Epidermal melanocyte (primary cell): ENCODE data around the gene MAOA.
A peak's percentile ranks its signal among the peaks of the same experiment; 100 is the strongest.
"Not testable (repeated sequence)": the region's sequence is repeated elsewhere in the genome, so short reads cannot be mapped to it uniquely, and the experiment has no call there.

Experiments used
- DNase-seq: peaks from one replicate; pipeline ENCODE4 v3.0.0; 2011; ENCODE audit warnings: low spot score; ENCODE audit not compliant: insufficient read length

The MAOA gene

DNA sequence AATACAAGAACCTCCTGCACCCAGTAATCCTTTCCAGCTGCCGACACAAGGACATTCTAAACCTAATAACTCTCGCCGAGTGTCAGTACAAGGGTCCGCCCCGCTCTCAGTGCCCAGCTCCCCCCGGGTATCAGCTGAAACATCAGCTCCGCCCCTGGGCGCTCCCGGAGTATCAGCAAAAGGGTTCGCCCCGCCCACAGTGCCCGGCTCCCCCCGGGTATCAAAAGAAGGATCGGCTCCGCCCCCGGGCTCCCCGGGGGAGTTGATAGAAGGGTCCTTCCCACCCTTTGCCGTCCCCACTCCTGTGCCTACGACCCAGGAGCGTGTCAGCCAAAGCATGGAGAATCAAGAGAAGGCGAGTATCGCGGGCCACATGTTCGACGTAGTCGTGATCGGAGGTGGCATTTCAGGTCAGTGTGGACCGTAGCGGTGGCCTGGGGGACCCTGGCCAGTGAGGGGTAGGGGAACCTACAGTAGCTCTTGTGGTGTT, at the start of gene MAOA:
MAOA (plus strand) TSS at position 295 of the 490 bp plus-strand sequence; CDS start at position 338, 43 bp downstream.
- no peak for DNase-seq

DNA sequence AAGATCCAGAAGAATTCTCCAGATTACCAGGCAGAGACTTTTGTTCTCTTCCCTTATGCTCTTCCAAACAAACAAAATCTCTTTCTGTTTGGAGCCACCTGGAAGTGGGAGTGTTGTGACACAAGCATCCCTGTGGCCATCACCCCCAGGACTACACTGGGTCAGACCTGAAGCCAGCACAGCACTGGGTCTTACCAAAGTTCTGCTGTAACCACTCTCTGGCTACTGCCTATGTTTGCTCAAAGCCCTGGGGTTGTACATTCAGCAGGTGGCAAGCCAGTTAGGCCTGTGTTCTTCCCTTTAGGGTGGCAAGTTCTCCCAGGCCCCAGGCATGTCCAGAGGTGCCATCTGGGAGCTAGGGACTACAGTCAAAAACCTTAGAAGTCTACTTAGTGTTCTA, 43.7 kb upstream of the MAOA start:
- no peak for DNase-seq

DNA sequence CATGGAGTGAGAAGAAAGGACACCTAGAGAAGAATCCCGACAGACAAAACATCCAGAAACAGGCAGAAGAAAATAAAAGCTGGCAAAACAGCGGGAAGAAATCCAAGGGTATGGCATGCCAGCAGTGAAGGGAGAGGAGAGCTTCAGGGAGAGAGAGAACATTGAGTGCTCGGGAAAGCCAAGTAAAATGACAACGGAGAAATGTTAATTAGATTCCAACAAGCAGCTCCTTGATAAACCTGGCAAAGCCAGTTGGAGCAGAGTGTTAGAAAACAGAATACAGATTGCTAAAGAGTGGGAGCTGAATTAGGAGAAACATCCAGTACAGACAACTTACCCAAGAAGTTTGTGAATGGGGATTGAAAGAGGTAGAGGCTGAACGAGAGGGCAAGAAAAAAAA, 40.4 kb upstream of the MAOA start:
- no peak for DNase-seq

DNA sequence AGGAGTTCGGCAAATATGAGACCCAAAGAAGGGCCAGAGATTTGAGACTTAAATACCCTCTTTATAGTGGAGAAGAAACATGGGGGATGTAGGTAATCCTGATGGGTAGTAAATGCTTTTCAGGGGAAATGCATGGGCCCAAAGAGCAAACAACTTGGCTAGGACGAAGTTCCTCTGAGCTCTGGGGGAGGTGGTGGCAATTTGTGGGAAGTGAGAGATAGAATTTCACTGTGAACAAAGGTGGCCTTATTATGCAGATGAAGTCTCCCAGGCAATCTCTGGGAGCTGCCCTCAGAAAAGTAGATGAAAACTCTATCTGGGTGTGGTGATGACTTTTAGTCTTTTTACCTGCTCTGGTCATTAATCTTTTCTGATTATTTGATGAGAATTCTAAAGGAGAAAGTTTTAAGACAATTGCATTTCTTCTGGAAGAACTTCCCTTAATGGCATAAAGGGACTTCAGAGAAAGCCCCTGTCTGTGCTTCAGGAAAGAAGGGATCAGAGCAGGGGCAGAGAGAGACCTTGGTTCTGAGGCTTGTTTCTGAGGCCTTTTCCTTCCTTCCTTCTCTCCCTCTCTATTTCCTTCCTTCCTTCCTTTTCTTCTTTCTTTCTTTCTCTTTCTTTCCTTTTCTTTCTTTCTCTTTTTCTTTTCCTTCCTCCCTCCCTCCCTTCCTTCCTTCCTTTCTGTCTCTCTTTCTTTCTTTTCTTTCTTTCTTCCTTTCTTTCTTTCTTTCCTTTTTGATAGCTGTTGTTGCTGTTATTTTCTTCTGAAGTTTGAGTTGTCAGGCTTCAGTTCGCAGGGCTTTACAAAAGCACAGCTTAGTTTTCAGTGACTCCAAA, 37.5 kb upstream of the MAOA start:
- DNase-seq: no peak

DNA sequence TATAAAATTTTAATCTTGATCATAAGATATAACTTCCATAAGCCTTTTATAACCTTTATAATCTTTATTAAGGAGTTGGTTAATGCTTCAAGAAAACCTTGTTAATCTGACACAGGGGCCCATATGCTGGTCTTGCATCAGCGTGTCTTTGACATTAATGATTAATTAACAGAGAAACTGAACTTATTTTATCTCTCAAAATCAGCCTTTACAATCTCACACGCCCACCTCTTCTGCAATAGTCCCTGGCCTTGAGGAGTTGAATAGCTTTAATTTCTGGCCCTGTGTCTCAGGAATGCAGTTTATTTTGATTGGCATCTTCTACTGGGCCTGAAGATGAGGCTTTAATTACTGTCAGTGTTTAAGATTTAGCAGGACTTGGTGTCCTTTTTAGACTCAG, 36.2 kb upstream of the MAOA start:
- DNase-seq: not testable (repeated sequence)

DNA sequence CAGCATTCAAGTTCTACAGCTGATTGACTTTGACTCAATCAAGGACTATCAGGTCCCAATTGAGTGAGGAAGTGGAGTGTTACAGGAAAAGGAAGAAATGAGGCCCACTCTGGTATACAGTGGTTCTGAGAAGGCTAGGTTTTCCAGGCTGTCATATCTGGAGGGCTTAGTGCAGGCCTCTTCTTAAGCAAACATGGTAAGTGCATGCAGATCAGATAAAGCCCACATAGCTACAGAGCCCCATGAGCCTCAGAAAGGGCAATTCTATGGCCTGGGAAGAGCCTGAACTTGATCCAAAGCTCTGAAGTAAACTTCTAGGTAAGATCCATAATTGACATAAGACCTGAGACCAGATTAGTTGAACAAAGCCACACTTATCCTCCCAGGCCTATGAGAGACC, 29.0 kb upstream of the MAOA start:
- DNase-seq: no peak

DNA sequence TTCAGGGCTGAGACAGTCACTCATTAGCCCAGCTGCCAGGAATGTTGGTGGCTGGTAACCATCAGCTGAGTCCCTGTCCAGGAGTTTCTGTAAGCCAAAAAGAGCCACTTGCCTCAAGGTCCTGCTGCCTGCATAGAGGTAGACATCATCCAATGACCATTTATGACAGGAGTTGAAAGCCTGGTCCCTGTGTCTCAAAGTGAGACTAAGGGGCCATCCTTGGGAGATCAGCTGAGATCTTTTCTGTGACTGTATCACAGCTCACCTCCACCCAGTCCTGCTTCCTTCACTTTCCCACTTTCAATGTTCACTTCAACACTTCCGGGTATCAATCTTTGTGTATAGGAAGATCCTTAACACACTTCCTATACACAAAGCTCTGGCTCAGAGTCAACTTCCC, 28.4 kb upstream of the MAOA start:
- DNase-seq: no peak

DNA sequence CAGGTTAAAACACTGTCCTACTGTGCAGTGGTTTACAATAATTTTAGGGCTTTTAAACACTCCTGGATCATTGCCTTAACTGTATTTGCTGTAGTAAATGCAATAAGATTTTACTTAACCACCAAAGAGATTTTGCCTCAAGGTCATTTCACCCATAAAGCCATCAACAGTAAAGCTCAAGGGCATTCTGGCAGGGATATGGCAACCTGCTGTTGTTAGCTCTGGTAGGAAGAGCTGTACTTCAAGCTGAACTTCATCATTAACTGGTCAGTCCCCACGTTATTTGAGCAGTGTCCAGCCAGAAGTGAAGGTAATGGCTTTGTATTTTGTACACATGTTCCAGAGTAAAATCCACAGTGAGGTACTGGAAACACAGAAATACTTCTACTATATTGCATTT, 26.9 kb upstream of the MAOA start:
- no peak for DNase-seq

DNA sequence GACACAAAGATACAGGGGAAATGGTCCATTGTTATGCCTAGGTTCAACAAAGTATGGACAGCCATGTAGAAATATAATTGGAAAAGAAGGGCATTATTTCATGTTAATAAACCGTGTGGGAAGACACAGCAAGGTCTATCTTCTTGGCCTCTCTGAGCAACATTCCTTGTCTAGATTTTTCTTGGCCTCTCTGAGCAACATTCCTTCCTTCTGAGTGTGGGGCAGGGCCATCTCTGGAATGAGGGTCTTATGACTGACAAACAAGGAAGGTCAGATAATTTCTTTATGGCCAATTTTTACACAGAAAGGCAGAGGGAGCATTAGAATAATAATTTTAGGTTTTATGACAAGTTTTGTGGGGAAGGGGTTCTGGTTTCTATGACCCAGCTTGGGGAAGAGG, 24.3 kb upstream of the MAOA start:
- no peak for DNase-seq

DNA sequence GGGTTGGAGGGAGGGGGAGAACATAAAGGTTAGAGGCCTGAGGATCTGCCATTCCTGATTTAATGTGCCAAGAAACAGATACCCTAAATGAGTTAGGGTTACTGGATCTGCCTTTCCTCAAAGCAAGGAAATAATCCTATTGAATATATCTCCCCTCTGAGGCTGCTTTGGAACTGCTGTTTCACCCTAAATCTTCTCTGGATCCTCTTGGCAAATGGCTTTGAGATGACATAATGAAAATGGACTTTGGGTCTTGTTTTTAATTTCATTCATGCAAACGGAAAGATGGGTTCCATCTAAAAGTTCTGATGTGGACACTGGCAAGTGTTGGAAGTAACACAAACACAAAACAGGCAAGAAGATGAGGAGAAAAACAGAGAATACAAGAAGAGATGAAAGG, 23.0 kb upstream of the MAOA start:
- DNase-seq: no peak

DNA sequence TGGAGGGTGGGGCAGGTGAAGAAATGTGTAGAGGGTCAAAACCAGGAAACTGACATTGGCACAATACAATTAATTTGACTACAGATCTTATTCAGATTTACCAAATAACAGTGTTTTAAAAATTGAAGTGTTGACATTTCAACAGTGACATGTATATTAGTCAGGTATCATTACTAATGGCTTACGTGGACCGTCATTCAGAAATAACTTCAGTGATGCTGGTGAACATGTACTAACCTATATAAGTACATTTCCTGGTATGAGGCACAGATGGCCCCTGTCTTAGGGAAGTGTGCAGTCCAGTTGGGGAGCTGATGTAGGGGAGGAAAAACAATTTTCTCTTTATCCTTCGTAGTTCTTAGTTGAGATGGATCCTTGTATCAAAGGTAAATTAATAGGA, 22.3 kb upstream of the MAOA start:
- no peak for DNase-seq

DNA sequence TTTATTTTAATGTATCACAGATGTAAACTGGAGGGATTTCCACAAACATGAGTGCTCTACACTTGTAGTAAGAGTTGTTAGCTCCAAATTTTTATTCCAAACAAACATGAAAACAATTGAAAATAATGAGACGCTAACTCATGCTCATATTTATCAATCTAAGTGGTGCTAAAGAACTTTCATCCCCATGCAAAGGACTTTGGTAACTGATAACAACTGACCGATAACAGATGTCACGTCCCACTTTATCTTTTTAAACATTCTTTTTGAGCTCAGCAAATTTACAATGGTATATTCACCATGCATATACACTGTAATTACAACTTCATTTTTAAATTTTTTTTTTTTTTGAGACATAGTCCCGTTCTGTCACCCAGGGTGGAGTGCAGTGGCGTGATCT, 15.6 kb upstream of the MAOA start:
- no peak for DNase-seq

DNA sequence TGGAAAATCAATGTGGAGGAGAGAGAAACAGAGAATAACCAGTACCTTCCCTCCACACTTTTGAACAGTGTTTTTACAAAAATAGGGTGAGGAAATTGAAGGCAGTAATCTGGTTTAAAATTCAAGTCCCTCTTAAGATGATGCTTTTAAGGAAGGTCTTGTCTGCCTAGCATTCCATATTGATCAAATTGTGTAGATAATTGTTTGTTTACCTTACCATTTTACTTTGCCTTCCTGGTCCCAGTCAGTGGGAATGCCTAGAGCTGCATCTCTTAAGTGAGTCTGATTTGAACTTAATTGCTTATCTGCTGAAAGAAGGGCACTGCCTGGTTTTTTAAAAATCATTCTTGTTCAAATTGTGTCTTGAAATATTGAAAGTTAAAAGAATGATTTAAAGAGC, 14.4 kb upstream of the MAOA start:
- no peak for DNase-seq

DNA sequence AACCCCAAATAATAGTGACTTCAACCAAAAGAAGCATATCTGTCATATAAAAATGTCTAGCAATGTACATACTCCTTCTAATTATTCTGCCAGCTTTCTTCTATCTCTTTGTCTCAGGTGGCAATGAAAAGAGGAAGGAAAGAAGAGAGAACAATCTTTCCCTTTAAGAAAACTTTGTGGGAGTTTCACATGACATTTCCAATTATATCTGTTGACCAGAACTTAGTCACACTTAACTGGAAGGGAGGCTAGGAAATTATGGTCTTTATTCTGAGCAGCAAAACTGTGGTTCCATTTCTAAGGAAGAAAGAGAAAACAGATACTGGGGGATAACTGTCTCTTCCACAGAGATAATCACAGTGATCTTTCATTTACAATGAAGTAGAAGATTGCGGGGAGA, 12.9 kb upstream of the MAOA start:
- no peak for DNase-seq

DNA sequence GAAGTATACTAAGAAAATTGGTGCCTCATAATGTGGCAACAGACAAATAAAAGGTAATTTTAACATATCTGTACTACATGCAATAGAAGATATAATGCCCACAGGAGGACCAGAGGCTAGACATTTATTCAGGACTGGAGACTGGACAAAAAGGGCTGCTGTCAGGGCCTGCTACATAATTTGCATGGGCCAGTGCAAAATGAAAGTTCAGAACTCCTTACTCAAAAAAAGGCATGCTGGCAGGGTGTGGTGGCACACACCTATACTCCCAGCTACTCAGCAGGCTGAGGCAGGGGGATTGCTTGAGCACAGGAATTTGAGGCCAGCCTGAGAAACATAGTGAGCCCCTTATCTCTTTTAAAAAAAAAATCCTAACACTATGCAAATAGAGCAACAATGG, 12.4 kb upstream of the MAOA start:
- DNase-seq: no peak

DNA sequence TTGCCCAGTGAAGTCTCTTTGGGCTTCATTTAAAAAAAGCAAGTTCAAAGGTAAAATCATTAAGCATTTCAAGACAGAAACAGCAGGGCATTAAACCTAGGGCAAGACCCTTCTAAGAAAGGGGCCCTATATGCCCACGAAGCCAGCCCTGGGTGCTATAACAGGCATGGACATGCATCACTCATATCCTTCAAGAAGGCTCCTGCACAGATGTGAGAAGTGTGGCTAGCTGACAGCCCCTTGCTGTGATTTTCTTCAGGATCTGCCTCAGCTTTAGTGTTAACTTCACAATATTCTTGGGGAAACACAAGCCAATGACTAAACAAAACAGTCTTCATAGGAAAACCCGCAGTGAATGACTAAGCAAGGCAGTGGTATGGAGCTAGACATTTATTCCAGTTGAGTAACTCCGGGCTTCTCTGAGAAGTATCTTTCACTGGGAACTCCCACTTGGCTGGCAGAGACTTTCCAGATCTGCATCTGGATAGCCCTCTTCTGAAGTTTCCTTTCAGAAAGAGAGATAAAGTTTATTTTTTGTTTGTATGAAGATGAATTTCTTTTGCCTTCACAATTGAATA, 11.9 kb upstream of the MAOA start:
- no peak for DNase-seq

DNA sequence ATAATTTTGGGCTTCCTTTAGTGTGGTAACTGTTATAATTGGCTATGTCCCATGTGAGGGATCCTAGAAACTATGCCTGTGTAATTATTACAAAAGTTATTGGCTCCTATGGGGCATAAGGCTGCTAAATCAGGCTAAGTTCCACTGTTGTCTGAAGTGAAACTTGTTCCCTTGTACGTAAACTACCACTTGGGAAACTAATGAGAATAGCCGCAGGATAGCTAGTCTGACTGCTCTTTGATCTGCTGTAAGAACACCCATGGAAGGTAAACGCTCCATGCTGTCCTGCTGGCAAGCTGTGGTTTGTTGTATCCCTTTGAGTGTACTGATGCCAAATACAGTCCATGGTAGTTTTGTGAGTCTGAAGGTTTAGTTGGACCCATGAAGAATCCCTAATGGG, 9.3 kb upstream of the MAOA start:
- no peak for DNase-seq

DNA sequence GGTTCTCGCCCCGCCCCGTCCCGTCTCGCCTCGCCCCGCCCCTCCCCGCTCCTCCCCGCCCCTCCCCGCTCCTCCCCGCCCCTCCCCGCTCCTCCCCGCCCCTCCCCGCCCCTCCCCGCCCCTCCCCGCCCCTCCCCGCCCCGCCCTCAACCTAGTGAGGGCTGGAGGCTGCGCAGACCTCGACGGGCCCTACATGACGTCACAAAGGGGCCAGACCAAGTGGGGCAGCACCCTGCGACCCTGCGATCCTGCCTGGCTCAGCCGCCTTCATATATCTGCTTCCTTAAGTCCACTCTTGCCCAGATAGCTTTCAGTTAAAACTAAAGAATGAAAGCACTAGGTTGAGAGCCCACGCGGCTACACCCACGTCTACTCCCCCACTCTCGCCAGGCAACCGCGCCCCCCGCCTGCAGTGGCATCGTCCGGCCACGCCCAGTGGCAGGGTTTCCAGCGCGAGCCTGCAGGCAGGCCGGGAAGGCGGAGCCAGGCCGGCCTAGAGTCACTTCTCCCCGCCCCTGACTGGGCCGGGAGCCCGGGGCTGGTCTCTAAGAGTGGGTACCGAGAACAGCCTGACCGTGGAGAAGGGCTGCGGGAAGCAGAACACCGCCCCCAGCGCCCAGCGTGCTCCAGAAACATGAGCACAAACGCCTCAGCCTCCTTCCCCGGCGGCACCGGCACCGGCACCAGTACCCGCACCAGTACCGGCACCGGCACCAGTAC, 1.5 kb upstream of the MAOA start:
- peak; percentile 57 for DNase-seq

DNA sequence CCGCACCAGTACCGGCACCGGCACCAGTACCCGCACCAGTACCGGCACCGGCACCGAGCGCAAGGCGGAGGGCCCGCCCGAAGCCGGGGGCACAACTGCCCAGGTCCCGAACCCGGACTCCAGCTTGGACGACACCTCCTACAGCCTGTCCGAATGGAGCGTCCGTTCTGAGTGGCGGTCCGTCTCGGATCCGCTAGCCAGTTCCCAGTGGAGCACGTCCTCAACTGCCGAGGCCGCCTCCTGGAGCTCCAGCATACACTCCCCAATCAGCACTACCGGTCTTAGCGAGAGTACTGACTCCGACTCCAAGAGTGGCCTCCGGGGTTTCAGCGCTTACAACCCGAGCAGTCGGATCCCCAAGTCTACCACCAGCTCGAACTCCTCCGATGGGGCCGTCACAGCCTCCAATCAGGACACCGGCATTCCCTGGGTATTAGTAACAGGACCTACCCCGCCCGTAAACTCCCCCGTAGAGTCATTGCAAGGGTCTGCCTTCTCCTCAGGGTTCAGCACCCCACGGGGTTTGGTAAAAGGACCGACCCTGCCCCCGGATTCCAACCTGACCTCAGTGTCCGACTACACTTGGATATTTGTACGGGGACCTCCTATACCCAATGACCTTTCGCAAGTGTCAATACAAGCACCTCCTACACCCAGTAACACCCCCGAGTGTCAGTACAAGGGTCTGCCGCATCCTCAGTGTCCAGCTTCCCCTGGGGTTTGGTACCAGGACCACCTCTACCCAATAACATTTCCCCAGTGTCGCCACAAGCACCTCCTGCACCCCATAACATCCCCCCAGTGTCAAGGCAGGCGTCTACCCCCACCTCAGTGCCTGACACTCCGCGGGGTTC, 721 bp upstream of the MAOA start:
- DNase-seq: no peak

DNA sequence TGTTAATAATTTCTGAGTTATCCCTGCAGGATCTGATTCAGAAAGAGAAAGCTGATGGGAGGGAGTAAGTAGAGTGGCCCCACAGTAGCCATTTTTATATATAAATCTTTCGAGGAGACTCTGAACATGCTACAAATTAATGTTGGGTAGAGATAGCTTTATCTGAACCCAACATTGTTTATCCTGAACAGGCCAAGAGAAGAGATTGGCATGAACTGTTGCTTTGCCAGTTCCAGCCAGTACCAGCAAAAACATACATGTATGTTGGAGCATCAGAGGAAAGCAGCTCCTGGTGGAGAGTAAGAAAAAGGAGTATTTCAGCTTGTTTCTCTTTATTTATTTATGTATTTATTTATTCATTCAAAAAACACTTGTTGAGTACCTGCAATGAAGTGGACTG, 1.6 kb downstream of the MAOA start:
- DNase-seq: no peak

DNA sequence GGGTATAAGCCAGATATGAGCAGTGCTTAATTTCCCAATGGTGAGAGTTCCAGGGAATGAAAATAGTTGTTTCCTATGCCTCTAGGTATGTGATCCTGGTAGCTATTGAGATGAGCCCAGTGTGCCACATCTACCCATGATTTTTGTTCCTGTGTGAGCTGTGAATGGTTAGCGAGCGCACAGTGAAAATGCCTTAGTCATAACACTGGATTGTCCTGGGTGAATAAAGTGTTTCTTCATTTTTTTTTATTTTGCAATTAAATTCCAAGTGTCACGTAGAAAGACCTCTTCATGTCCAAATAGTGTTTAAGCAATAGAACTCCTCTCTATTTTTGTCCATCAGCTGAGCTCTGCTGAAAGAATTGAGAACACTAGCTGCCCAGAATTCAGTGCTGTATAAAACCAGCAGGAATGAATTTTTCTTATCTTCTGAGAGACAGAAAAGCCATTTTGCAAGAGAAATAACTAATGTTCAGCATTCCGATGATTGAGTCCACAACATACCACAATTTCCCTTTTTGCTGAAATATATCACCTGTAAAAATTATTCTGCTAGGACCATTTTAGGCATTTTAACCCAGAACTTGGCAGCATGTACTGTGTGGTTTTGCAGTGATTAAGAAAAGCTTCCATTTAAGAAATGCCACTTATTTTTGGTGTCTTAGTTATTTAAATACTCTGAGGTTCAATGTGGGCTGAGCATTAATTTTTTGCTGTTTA, 5.6 kb downstream of the MAOA start:
- DNase-seq: no peak
